ENCODE data around the gene GAD2. TPM values are rescaled to one million over a fixed set of nuclear protein-coding genes. Genes with fewer than 3 reads are reported as not detected.

The GAD2 gene
- total and polyA plus RNA-seq, 2 donors from 2014 or later: not detected

- no peaks in the 10 kb centered on the region for H3K36me3 ChIP-seq (ENCODE audit: control insufficient read depth in 2 of 3, insufficient read depth in 3 of 3, low read length in 3 of 3)
- intact Hi-C loops (cut with DNase I): no loop called here
- DNase-seq: no peak
- no peak for TF ChIP-seq CTCF (IDR thresholded peaks at IDR 0.05; ENCODE audit: borderline replicate concordance, extremely low read depth, insufficient read depth)
- H3K9me3 ChIP-seq (ENCODE audit: control insufficient read depth in 2 of 3, insufficient read depth in 1 of 3, low read length in 3 of 3): no peaks in the 10 kb centered on the region
- no peak overlapping the region for H3K9ac ChIP-seq (ENCODE audit: low read length in 3 of 3)
- H3K27me3 ChIP-seq (ENCODE audit: control insufficient read depth, insufficient read depth, low read length): no peaks in the 10 kb centered on the region
- no peak overlapping the region for H3K4me3 ChIP-seq (ENCODE audit: low read length in 3 of 3)
- H3K4me1 ChIP-seq (ENCODE audit: control insufficient read depth in 2 of 3, insufficient read depth in 2 of 3, low read depth in 1 of 3, low read length in 3 of 3): no peaks in the 10 kb centered on the region
- H3K27ac ChIP-seq (ENCODE audit: low read depth in 2 of 2, low read length in 2 of 2): no peak overlapping the region
- no peak for FAIRE-seq
These were observed 42.8 kb downstream of the GAD2 start for GRCh38 chr10:26259341-26259740.

- FAIRE-seq (no peak), DNase-seq (peak in 3 of 5 donors; percentile 20 to 83 (median 78))
- no peaks in the 10 kb centered on the region for H3K36me3 ChIP-seq (ENCODE audit: control insufficient read depth in 2 of 3, insufficient read depth in 3 of 3, low read length in 3 of 3)
- no peak overlapping the region for H3K4me3 ChIP-seq (ENCODE audit: low read length in 3 of 3)
- intact Hi-C loops (cut with DNase I): no loop called here
- no peak overlapping the region for H3K9ac ChIP-seq (ENCODE audit: low read length in 3 of 3)
- TF ChIP-seq CTCF (IDR thresholded peaks at IDR 0.05; ENCODE audit: borderline replicate concordance, extremely low read depth, insufficient read depth): no peak
- no peaks in the 10 kb centered on the region for H3K27me3 ChIP-seq (ENCODE audit: control insufficient read depth, insufficient read depth, low read length)
- no peak overlapping the region for H3K27ac ChIP-seq (ENCODE audit: low read depth in 2 of 2, low read length in 2 of 2)
- no peaks in the 10 kb centered on the region for H3K9me3 ChIP-seq (ENCODE audit: control insufficient read depth in 2 of 3, insufficient read depth in 1 of 3, low read length in 3 of 3)
- H3K4me1 ChIP-seq (ENCODE audit: control insufficient read depth in 2 of 3, insufficient read depth in 2 of 3, low read depth in 1 of 3, low read length in 3 of 3): no peaks in the 10 kb centered on the region
These were observed 53.2 kb downstream of the GAD2 start for GRCh38 chr10:26269754-26270153.

- H3K4me3 ChIP-seq (ENCODE audit: low read length in 3 of 3): no peak overlapping the region
- no peak for FAIRE-seq
- intact Hi-C loops (cut with DNase I): no loop called here
These were observed 57.8 kb downstream of the GAD2 start for GRCh38 chr10:26274391-26274790.

More at GRCh38 chr10:26274391-26274790, 57.8 kb downstream of the GAD2 start:
- TF ChIP-seq CTCF (IDR thresholded peaks at IDR 0.05; ENCODE audit: borderline replicate concordance, extremely low read depth, insufficient read depth): no peak
- Histone ChIP-seq H3K36me3 (ENCODE audit: control insufficient read depth in 2 of 3, insufficient read depth in 3 of 3, low read length in 3 of 3) (no peaks in the 10 kb centered on the region), H3K9me3 (ENCODE audit: control insufficient read depth in 2 of 3, insufficient read depth in 1 of 3, low read length in 3 of 3) (no peaks in the 10 kb centered on the region), H3K9ac (ENCODE audit: low read length in 3 of 3) (no peak overlapping the region), H3K4me1 (ENCODE audit: control insufficient read depth in 2 of 3, insufficient read depth in 2 of 3, low read depth in 1 of 3, low read length in 3 of 3) (no peaks in the 10 kb centered on the region), H3K27ac (ENCODE audit: low read depth in 2 of 2, low read length in 2 of 2) (no peak overlapping the region), H3K27me3 (ENCODE audit: control insufficient read depth, insufficient read depth, low read length) (no peaks in the 10 kb centered on the region)
- DNase-seq: no peak

Measured in kidney (tissue), 14 donors.